Activated CD4-positive, alpha-beta T cell treated with anti-CD3 and anti-CD28 coated beads for 48 hours (primary cell): ENCODE data around the gene STATH.
"Not testable (repeated sequence)": the region's sequence is repeated elsewhere in the genome, so short reads cannot be mapped to it uniquely, and the experiment has no call there.

Experiments used
- DNase-seq: peaks from one replicate; pipeline ENCODE4 v3.0.0-alpha.2; 2020

The STATH gene

GRCh38 chr4:69995526-69996016 is at the start of gene STATH:
STATH (plus strand) TSS chr4:69995966; CDS start chr4:69998438, 2,472 bp downstream.
- no peak for DNase-seq

- DNase-seq: no peak
Measured at GRCh38 chr4:69951602-69952001, 44.2 kb upstream of the STATH start.

GRCh38 chr4:69957209-69957608 is 38.6 kb upstream of the STATH start:
- DNase-seq: no peak

GRCh38 chr4:69965628-69966027 is 30.1 kb upstream of the STATH start, which contains the start of gene CSN2:
CSN2 (minus strand) TSS chr4:69965728; CDS start chr4:69960995, 4,733 bp downstream.
- no peak for DNase-seq

GRCh38 chr4:69970071-69970470 is 25.7 kb upstream of the STATH start:
- no peak for DNase-seq

GRCh38 chr4:69974631-69975030 is 21.1 kb upstream of the STATH start:
- DNase-seq: no peak

GRCh38 chr4:69977582-69977981 is 18.2 kb upstream of the STATH start:
- DNase-seq: no peak

- no peak for DNase-seq
Measured at GRCh38 chr4:69984030-69984443, 11.7 kb upstream of the STATH start.

GRCh38 chr4:69986663-69987062 is 9.1 kb upstream of the STATH start:
- no peak for DNase-seq

- DNase-seq: no peak
Measured at GRCh38 chr4:69991016-69991415, 4.8 kb upstream of the STATH start.

GRCh38 chr4:69994782-69995181 is 984 bp upstream of the STATH start:
- no peak for DNase-seq

- no peak for DNase-seq
Measured at GRCh38 chr4:69999420-69999819, 3.7 kb downstream of the STATH start.

GRCh38 chr4:70000711-70001110 is 4.9 kb downstream of the STATH start:
- DNase-seq: no peak

- DNase-seq: no peak
Measured at GRCh38 chr4:70002507-70002906, 6.7 kb downstream of the STATH start.

GRCh38 chr4:70008771-70009170 is 13.0 kb downstream of the STATH start:
- DNase-seq: no peak

- not testable (repeated sequence) for DNase-seq
Measured at GRCh38 chr4:70019006-70019405, 23.2 kb downstream of the STATH start.

GRCh38 chr4:70023218-70023617 is 27.5 kb downstream of the STATH start:
- DNase-seq: no peak

- no peak for DNase-seq
Measured at GRCh38 chr4:70027011-70027410, 31.2 kb downstream of the STATH start.

GRCh38 chr4:70028159-70028558 is 32.4 kb downstream of the STATH start, which contains the start of gene HTN3:
HTN3 (plus strand) TSS chr4:70028459; CDS start chr4:70030741, 2,282 bp downstream.
- DNase-seq: not testable (repeated sequence)

GRCh38 chr4:70037559-70037958 is 41.8 kb downstream of the STATH start:
- DNase-seq: not testable (repeated sequence)

- not testable (repeated sequence) for DNase-seq
Measured at GRCh38 chr4:70039928-70040327, 44.2 kb downstream of the STATH start.

GRCh38 chr4:70041652-70042286 is 46.0 kb downstream of the STATH start:
- no peak for DNase-seq

- not testable (repeated sequence) for DNase-seq
Measured at GRCh38 chr4:70050138-70050537, 54.4 kb downstream of the STATH start, which contains the start of gene HTN1. HTN1 (plus strand) TSS chr4:70050438; CDS start chr4:70053077, 2,639 bp downstream.
